Measurements from ENCODE around the gene SMARCA1.

SMARCA1 gene

DNA sequence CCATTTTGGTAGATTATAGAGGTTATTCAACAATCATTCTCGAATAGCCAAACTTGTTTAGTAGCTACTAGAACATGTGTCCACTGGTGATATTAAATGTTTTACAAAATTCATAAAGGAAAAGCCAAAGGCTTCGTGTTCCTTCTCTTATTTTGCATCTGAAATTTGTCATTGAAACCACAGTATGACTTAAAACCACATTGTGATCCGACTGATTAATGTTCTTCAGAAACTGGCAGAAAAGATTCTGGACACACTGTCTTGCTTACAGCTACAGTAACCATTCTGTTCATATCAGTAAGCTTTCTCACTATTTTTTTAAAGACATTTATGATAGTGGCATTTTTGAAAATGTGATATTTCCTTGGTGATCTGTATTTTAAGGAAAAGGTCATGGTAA lies 2.6 kb upstream of the SMARCA1 start:
- DNase-seq: no peak

DNA sequence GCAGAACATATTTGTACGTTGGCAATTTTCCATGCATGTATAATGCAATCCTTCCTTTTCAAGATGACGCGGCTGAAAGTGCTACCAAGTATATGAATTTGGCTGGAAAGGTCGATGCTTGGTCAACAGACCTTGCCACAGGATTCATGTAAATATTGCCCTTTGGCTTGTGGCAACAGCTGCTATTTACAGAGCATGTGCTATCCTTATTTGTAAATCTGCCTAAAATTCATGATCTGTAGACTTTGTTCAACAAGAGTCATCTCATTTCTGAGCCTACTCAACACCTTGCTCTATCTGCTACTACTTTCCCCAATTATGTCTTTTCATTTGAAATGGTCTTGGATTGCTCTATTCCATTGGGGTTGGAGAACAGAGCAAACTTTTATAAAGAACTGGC lies 1.9 kb upstream of the SMARCA1 start:
- DNase-seq: no peak

DNA sequence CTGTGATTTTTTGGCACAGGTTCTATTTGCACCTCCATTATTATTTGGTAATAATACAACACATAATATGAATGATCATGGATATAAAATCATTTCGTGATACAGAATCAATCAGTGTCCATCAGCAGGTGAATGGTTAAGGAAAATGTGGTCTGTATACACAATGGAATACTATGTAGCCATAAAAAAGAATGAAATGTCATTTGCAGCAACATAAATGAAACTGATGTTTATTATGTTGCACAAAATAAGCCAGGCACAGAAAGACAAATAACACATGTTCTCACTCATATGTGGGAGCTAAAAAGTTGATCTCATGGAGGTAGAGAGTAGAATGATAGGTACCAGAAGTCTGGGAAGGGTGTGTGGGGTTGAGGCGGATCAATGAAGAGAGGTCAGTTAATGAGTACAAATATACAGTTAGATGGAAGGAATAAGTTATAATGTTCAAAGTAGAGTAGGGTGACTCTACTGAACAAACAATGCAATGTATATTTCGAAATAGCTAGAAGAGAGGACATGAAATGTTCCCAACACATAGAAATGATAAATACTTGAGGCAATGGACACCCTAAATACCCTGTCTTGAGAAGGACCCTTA lies 1.1 kb upstream of the SMARCA1 start:
- DNase-seq: no peak

DNA sequence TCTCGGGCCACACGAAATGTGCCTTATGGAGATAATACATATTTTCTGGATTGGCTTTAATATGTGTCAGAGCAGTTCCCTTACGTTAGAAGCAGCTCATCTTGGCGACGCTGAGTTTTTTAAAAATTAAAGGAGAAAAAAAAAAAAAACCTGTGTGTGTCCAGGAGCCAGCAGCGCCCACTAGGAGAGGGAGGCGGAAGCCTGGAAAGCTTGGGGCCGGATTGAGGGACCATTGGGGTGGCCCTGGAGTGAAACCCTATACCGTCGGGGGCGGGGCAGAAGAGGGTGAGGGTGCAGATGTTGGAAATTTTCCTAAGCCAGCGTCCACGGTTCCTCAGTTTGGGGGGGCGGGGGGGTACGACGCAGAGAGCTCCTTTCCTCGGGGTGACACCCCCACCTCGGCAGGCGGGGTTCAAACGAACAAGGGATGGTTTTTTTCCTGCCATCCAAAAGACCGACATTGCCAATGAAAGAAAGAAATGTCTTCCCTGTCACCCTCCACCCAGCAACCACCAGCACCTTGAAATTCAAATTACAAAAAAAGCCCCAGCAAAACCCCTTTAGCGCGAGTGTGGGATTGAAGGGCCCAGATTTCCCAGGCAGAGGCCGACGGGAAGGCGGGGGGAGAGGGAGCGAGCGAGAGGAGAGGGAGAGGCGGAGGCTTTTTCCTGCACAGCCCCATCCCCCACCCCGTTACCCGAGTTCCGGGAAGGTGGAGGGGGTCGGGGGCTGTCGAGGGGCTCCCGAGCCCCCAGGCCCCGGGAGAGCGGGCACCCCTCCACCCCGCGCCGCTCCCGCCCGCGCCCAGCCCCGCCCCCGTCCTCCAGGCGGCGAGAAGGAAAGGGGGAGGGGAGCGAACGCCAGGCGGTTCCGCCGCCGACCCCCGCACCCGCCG lies 859 bp downstream of the SMARCA1 start:
- no peak for DNase-seq

DNA sequence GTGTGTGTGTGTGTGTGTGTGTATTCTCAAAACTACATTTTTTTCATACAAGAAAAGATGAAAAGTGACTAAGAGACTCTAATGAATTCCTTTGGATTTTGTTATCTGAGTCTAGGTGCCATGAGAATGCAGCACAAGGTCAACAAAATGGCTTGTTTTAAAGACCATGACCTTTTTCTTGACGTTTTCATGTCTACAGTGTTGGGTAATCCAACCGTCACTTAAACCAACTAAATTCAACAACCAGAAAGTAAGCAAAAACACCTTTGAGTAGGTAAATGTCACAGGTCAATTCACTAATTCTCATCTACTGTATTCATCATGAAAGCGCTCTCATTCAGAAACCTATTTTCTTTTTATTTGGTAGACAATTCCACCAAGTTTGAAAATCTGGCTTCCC lies 3.1 kb downstream of the SMARCA1 start:
- no peak for DNase-seq

DNA sequence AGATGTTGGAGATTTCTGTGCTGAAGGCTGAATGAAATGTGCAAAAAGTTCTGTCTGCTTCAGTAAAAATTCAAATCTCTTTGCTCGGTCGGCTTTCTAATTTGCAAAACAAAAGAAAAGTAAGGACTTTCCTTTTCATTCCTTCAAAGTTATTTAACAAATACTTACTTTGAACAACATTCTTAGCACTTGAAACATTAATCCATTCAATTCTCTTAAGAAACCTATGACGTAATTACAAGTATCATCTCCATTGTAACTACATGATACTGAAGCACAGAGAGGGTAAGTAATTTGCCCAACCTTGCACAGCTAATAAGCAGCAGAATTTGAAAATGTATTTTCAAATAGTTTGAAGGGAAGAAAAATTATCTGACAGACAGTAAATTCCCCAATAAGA lies 6.9 kb downstream of the SMARCA1 start:
- DNase-seq: no peak

DNA sequence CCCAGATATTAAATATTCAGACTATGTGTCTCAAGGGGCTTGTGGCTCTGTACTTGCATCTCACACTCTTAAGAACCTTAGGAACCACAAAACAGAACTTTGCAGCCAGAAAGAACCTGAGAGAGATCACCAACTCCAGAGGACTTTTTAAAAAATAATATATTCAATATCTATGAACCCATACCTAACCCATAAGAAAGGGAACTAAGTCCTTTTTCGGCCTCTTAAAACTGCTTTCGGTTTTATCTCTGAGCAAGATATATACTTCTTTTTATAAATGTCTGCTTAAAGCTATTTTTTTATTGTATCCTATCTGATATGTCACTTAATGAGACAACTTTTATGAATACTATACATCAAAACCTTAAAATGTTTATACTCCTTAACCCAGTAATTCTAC lies 10.9 kb downstream of the SMARCA1 start:
- DNase-seq: no peak

GRCh38 chrX:129511689-129512088 lies 11.6 kb downstream of the SMARCA1 start:
- DNase-seq: no peak

DNA sequence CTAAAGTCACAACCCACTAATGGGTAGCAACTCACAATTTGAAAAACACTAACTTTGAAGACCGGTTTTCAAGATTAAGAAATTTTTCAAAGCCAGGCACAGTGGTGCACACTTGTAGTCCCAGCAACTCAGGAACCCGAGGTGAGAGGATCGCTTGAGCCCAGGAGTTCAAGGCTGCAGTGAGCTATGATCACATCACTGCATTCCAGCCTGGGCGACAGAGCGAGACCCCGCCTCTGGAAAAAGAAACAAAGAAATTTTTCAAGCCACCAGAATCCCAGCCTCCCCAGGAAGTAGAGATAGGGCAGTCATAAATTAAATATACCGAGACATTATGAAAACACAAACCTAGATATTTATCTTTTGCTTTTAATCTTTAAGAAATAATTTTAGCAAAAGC lies 13.0 kb downstream of the SMARCA1 start:
- no peak for DNase-seq

DNA sequence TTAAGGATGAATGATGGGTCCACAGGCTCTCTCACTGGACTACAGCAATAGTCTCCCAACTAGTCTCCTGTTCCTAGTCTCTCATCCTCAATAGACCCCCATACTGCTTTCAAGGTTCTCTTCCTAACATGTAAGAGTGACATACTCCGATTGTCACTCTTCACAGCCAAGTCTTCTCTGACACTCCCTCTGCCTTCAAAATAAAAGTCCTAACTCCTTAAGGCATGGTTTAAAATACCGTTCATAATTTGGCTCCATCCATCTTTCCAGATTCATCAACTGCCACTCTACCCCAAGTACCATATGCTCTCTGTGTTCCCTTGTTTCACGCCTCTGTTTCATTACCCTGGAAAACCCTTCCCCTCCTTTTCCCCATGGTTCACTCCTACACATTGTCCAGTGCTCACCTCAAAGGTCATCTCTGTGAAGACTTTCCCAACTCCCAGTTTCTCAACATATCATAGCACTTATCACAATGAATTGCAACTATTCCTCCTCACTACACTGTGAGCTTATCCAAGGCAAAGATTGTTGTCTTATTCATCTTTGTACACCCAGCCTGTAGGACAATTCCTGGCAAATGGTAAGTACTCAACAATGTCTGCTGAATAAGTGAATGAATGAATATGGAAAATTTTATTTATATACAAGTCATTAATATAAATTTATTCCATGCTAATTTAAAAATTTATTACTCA lies 26.0 kb downstream of the SMARCA1 start:
- DNase-seq: no peak

DNA sequence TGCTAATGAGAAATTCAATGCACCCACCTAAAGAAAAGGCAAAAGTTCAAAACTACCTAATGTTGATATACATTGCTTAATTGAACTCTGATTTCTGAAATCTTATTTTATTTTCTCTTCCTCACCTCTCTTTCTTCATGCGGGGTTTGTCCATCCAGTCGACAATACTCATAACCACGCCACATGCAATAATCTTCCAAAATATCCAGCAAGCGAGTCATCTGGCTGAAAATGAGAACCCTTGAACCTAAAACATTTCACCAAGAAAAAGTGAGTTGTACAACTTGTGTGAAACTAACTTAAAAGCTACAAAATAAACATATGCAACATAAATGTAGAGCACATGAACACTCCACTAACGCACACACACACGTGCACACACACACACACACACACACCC lies 26.7 kb downstream of the SMARCA1 start:
- no peak for DNase-seq

DNA sequence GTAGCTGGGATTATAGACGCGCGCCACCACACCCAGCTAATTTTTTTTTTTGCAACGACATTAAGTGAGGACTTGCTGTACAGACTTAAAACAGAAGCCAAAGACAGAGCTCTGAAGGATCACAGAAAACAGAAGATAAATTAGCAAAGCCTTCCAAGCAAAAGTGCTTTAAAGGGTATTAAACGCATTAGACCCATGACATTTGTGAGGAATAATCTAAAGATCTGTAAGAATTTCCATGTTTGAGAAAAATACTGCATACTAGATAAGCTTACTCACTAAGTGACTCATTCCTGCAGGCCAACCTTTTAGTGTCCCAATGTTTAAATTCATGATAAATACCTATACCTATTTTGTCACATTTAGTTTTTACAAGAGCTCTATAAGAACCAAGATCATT lies 27.4 kb downstream of the SMARCA1 start:
- DNase-seq: no peak

GRCh38 chrX:129494887-129495286 lies 28.4 kb downstream of the SMARCA1 start:
- no peak for DNase-seq

DNA sequence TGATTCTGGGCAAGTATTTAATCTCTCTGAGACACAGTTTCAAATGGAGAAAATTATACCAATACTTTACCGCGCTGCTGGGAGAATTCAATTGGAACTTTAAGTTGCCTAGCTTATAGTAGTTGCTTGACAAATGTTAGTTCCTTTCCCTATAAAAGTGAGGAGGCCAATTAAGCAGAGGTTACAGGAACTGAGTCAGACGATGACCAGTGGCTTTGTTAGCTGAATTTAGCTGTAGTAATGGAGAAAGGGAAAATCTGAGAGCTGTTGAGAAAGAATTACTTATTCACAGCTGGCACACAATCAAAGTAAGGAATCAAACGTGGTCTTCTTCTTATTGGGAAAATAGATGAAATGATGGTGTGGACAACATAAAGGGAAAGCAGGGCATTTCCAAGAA lies 29.6 kb downstream of the SMARCA1 start:
- DNase-seq: no peak

DNA sequence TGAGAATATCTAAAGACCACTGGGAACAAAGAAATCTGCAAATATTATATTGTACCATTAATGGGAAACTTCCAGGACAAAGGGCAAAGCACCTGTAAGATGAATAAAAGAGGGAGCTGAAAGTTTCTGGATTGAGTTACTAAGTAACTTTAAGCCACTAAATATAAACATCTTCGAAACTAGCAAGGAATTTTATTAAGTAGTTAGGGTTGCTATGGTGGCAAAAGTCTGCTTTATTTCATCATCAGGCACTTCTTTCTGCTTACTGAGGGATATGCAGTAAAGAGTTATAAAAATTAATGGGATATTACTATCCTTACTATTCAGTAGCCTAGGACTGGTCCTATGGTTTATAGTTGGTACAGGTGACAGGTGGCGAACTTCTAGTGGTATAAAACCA lies 33.0 kb downstream of the SMARCA1 start:
- no peak for DNase-seq

DNA sequence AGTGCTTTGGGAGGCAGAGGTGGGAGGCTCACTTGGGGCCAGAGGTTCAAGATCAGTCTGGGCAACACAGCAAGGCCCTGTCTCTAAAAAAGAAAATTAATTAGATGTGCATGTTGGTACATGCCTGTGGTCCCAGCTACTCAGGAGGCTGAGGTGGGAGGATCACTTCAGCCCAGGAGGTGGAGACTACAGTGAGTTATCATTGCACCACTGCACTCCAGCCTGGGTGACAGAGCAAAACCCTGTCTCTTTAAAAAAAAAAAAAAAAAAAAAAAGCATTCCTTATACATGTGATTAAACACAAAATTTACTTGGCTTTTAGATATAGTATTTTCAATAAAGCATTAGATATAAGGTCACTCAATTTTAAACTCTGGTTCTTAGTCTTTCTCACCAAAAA lies 34.9 kb downstream of the SMARCA1 start:
- no peak for DNase-seq

DNA sequence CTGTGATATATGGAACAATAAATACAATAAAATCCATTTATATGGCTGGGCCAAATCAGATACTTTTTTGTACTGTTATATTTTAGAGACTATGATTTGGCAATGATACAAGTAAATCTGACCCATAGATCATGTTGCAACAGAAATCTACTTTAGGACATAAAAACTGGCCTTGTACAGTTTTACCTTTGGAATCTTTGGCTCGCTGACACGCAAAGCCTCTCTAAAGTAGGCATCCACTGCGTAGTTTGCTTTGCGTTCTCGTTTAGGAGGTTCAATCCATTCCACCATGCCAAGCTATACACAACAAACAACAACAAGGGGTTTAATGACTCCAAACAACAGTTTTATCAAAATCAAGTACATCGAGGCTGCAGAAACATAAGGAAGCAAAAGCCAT lies 42.4 kb downstream of the SMARCA1 start:
- DNase-seq: no peak

DNA sequence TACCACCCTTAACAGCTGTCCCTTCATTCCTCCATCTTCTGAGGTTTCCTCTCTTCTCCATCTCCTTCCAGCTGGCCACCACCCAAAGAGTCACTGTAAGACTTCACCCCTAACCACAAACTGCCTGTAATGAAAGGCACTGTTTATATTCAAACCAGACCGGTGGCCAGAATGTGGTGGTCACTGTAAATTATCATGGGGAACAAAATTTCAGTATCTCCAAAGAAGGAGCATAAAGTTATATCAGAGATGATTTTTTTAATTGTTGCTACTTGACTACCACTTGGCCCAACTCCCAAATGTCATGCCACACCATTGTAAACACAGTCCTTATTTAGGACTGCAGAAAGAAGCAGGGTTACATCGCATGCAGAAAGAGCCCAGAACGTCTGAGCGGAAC lies 44.8 kb downstream of the SMARCA1 start:
- DNase-seq: no peak

DNA sequence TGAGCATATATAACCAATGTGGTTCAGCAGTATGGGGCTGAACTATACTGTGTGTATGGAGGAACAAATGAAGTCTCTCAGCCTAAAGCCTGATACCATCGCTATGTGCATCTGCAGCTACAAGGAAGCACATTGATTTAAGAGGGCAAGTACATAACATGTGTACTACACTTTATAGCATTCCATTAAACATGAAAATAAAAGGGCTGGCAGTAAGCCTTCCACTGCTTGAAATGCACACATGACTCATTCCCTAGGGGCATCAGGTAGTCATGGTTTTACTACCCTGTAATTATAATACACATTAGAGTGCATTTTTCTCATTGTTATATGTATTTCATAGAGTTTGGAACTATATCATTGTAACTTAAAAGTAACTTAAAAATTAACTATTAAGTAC lies 51.2 kb downstream of the SMARCA1 start:
- no peak for DNase-seq

GRCh38 chrX:129462707-129463106 lies 60.6 kb downstream of the SMARCA1 start:
- DNase-seq: no peak

DNA sequence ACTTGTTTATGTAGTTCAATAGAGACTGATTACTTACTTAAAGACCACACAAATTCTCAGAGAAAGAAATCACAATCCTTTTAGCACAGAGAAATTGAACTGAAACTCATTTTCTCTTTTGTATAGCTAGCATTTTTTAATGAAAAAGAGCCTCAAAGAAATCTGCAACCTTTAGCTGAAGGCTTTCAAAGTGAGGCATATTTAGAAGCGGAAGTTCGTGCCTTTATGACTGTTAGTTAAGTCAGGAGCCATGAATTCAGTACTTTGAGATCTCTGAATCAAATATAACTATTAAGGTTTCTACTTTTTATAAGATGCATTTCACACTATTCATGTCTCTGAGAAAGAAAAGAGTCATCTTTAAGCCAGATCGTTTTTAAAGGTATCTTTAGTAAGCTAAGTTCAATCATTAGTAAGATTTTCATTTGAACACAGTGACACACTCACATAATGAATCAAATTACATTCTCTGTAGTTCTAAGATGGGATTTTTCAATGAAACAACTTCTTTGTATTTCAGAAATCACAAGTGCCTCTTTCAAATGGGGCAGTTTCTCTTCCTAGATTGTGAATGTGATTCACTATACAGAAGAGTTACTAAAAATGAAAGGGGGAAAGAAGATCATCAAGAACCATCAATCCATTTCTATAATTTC lies 61.4 kb downstream of the SMARCA1 start:
- DNase-seq: no peak

DNA sequence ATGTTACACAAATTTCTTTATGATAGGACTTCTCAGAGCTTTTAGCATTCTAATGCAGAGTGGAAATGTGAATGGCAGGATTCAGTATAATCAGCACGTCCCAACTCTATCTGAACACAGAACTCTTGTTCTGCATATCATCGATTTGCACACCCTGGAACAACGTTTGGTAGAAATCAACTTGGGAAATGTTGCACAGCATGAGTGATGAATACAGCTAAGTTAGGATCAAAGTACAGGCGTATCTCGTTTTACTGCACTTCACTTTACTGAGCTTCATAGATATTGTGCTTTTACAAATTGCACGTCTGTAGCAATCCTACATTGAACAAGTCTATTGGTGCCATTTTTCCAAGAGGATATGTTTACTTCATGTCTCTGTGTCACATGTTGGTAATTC lies 70.8 kb downstream of the SMARCA1 start:
- no peak for DNase-seq

- DNase-seq: no peak
Measured at GRCh38 chrX:129450123-129450522, 73.2 kb downstream of the SMARCA1 start.

DNA sequence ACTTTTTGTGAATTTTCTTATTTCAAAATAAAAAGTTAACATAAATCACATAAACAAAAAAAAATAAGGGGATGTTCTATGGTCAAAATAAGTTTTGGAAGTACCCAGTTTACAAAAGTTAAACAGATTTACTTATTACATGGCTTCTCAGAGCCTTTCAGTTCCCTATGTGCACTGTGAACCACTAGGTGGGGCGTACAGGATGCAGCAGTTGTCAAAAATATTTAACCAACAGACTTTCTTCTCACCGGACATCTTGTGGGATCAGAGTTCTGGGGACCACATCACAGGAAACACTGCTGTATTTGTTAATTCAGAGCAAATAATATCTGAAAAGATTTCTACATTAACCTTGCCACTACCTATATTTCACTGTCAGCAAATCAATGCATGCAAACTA lies 74.1 kb downstream of the SMARCA1 start:
- no peak for DNase-seq

All from NCI-H187 treated with DMSO at 0.1 percent for 48 hours (cell line).